ENCODE data around the gene PSMD8. TPM values are rescaled to one million over a fixed set of nuclear protein-coding genes. Genes with fewer than 3 reads are reported as not detected.

PSMD8 gene
- total and polyA plus RNA-seq, 10 donors = 39.0 to 144 (median 81.9) TPM

DNA sequence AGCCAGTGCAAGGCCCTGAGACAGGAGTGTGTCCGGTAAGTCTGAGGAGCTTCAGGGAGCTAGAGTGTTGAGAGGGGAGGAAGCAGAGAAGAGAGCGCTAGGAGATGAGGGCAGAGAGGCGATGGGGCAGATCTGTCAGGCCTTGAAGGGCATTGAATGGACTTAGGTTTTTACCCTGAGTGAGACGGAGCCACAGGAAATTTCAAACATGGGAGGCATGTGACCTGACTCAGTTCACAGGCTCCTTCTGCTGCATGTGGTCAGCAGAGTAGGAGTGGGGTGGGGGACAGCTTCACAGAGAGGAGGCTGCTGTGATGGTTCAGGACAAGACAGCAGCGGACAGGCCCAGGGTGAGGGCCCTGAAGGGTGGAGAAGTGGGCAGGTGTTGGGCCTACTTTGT lies 26.0 kb downstream of the PSMD8 start:
- no peaks in the 10 kb centered on the region for H3K9me3 ChIP-seq
- H3K27ac ChIP-seq = no peak overlapping the region
- WGBS, 5 donors = 80 to 83% (median 80%) methylated on average over 5 of the region's 5 CpGs
- no peak for DNase-seq
- peaks cover 0 to 56% (median 36%) of the 10 kb centered on the region in 7 donors for H3K27me3 ChIP-seq (replicated peaks in 1 of 7)
- peaks cover 0 to 8% (median 3%) of the 10 kb centered on the region in 6 donors for H3K36me3 ChIP-seq
- H3K4me1 ChIP-seq = peaks cover 7 to 37% (median 24%) of the 10 kb centered on the region in 6 donors
- intact Hi-C loops (cut with DNase I; ENCODE audit: low total_unique reads) = loop anchor here (5.0 kb wide), 1 partner anchor 232 kb away; no protein-coding TSS in a partner anchor
- H3K4me3 ChIP-seq = no peak overlapping the region
- TF ChIP-seq POLR2AphosphoS5 (IDR thresholded peaks at IDR 0.05) = no peak
- TF ChIP-seq, protein P1, sequence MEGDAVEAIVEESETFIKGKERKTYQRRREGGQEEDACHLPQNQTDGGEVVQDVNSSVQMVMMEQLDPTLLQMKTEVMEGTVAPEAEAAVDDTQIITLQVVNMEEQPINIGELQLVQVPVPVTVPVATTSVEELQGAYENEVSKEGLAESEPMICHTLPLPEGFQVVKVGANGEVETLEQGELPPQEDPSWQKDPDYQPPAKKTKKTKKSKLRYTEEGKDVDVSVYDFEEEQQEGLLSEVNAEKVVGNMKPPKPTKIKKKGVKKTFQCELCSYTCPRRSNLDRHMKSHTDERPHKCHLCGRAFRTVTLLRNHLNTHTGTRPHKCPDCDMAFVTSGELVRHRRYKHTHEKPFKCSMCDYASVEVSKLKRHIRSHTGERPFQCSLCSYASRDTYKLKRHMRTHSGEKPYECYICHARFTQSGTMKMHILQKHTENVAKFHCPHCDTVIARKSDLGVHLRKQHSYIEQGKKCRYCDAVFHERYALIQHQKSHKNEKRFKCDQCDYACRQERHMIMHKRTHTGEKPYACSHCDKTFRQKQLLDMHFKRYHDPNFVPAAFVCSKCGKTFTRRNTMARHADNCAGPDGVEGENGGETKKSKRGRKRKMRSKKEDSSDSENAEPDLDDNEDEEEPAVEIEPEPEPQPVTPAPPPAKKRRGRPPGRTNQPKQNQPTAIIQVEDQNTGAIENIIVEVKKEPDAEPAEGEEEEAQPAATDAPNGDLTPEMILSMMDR (IDR thresholded peaks at IDR 0.05 in 8 of 11, conservative IDR thresholded peaks at IDR 0.05 in 3 of 11) = no peak
- no peak for TF ChIP-seq POLR2A (IDR thresholded peaks at IDR 0.05)

GRCh38 chr19:38401148-38401547 lies 26.8 kb downstream of the PSMD8 start:
- no peak for DNase-seq
- TF ChIP-seq POLR2A (IDR thresholded peaks at IDR 0.05) = no peak
- H3K27me3 ChIP-seq (replicated peaks in 1 of 7) = peaks cover 0 to 48% (median 28%) of the 10 kb centered on the region in 7 donors
- peaks cover 0 to 16% (median 4%) of the 10 kb centered on the region in 6 donors for H3K36me3 ChIP-seq
- no peak overlapping the region for H3K27ac ChIP-seq
- H3K4me1 ChIP-seq = peaks cover 7 to 30% (median 18%) of the 10 kb centered on the region in 6 donors
- intact Hi-C loops (cut with DNase I; ENCODE audit: low total_unique reads) = loop anchor here (5.0 kb wide), 1 partner anchor 231 kb away; no protein-coding TSS in a partner anchor
- no peaks in the 10 kb centered on the region for H3K9me3 ChIP-seq
- H3K4me3 ChIP-seq = no peak overlapping the region
- 83 to 94% (median 90%) methylated on average over 3 of the region's 3 CpGs for WGBS, 5 donors

DNA sequence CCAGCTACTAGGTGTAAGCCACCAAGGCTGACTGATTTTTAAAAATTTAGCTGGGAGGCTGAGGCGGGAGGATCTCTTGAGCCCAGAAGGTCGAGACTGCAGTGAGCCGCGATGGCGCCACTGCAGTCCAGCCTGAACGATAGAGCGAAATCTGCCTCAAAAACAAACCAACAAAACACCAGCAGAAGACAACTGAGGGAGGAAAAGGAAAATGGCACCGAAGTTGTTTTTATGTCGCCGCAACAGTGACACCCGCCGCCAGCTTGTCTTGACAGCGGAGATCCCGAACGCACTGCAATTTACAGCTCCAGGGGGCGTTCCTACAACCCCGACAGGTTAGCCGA lies 28.2 kb downstream of the PSMD8 start:
- Histone ChIP-seq H3K4me1 (peaks cover 7 to 28% (median 18%) of the 10 kb centered on the region in 6 donors), H3K9me3 (no peaks in the 10 kb centered on the region), H3K36me3 (peaks cover 0 to 30% (median 16%) of the 10 kb centered on the region in 6 donors), H3K27me3 (replicated peaks in 1 of 7) (peaks cover 0 to 34% (median 16%) of the 10 kb centered on the region in 7 donors), H3K4me3 (peak overlapping the region in 7 of 8 donors; percentile 64 to 92 (median 85)), H3K27ac (peak overlapping the region in 7 of 8 donors; percentile 16 to 95 (median 92))
- TF ChIP-seq POLR2A (IDR thresholded peaks at IDR 0.05) = no peak
- no peak for TF ChIP-seq POLR2AphosphoS5 (IDR thresholded peaks at IDR 0.05)
- TF ChIP-seq, protein P1 (IDR thresholded peaks at IDR 0.05 in 8 of 11, conservative IDR thresholded peaks at IDR 0.05 in 3 of 11) = no peak
- DNase-seq = no peak
- 2 to 4% (median 3%) methylated on average over 16 to 18 of the region's 18 CpGs for WGBS, 5 donors
- intact Hi-C loops (cut with DNase I; ENCODE audit: low total_unique reads) = loop anchor here (5.0 kb wide), 1 partner anchor 230 kb away; no protein-coding TSS in a partner anchor

DNA sequence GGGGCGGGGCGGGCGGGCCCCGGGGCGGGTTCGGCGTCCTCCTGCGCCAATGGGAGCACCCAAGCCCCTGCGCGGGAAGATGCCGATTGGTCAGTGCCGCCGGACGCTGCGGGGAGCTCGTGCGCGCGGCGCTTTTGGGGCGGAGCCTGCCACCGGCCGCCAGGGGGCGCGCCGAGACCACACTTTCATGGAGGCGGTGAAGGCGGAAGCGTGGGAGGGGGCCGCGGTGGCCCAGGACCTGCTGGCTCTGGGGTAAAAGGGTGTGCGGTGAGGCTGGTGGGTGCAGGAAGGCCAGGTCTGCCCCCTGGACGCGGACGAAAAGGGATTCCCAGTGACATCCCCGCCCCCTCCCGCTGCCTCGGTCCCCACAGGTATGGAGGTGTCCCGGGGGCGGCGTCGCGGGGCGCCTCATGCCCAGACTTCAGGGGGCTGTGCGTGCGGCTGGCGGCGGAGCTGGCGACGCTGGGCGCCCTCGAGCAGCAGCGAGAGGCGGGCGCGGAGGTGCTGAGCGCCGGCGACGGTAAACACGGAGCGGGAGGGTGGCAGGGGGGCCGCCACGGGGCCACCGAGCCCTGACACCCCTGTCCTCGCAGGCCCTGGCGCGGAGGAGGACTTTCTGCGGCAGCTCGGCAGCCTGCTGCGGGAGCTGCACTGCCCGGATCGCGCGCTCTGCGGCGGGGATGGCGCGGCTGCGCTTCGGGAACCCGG lies 28.8 kb downstream of the PSMD8 start, which contains the start of gene FAM98C:
Gene FAM98C, plus strand, starts transcription at position 127 of the 708 bp plus-strand sequence. Its CDS starts 61 bp downstream, at position 188.
- H3K4me1 ChIP-seq = peaks cover 7 to 28% (median 18%) of the 10 kb centered on the region in 6 donors
- intact Hi-C loops (cut with DNase I; ENCODE audit: low total_unique reads) = loop anchor here (5.0 kb wide), 1 partner anchor 229 kb away; no protein-coding TSS in a partner anchor
- H3K4me3 ChIP-seq = peak within 1 kb of the TSS; percentile 64 to 98 (median 86)
- H3K27me3 ChIP-seq (replicated peaks in 1 of 7) = peaks cover 0 to 29% (median 16%) of the 10 kb centered on the region in 7 donors
- peak; percentile 98 for DNase-seq
- peak within 1 kb of the TSS; percentile 80 to 95 (median 92) for H3K27ac ChIP-seq
- 0 to 1% (median 0%) methylated on average over 15 to 82 of the region's 82 CpGs for WGBS, 5 donors
- TF ChIP-seq POLR2AphosphoS5 (IDR thresholded peaks at IDR 0.05) (peak; percentile 79 to 90 (median 82)), POLR2A (IDR thresholded peaks at IDR 0.05) (no peak)
- TF ChIP-seq, protein P1 (IDR thresholded peaks at IDR 0.05 in 8 of 11, conservative IDR thresholded peaks at IDR 0.05 in 3 of 11) = peak; percentile 99 to 100 (median 100)
- no peaks in the 10 kb centered on the region for H3K9me3 ChIP-seq
- H3K36me3 ChIP-seq = peaks cover 0 to 36% (median 18%) of the 10 kb centered on the region in 6 donors

All from spleen (tissue), 11 donors.